HEK293 (cell line): ENCODE measurements around the gene SYT6.

Experiments used
- CTCF ChIP-seq: fragments of 450-650 bp; formaldehyde crosslinking; IDR thresholded peaks from 2 replicates; pipeline ENCODE4 v1.5.1; 2016; ENCODE audit warnings: missing biosample characterization, missing genetic modification characterization
- GLI4 ChIP-seq: fragments of 450-650 bp; formaldehyde crosslinking; IDR thresholded peaks from 2 replicates; pipeline ENCODE4 v1.5.1; 2016; ENCODE audit warnings: missing biosample characterization, missing genetic modification characterization
- HOXA7 ChIP-seq: sonication (generic); formaldehyde crosslinking; IDR thresholded peaks from 2 replicates; pipeline ENCODE4 v1.8.1; 2022; ENCODE audit warnings: missing genetic modification reagents, borderline replicate concordance
- INSM2 ChIP-seq: fragments of 450-650 bp; formaldehyde crosslinking; IDR thresholded peaks from 2 replicates; pipeline ENCODE4 v1.5.1; 2016; ENCODE audit warnings: missing biosample characterization, missing genetic modification characterization
- PRDM1 ChIP-seq: fragments of 450-650 bp; formaldehyde crosslinking; IDR thresholded peaks from 2 replicates; pipeline ENCODE4; 2016; ENCODE audit warnings: missing biosample characterization, missing genetic modification characterization
- TSHZ1 ChIP-seq: fragments of 450-650 bp; formaldehyde crosslinking; IDR thresholded peaks from 2 replicates; pipeline ENCODE4 v1.5.1; 2016; ENCODE audit warnings: missing biosample characterization, missing genetic modification characterization, borderline replicate concordance
- ZBTB7A ChIP-seq: fragments of 450-650 bp; formaldehyde crosslinking; IDR thresholded peaks from 2 replicates; pipeline ENCODE4 v1.5.1; 2016; ENCODE audit warnings: low read depth, missing biosample characterization, missing genetic modification characterization
- ZNF473 ChIP-seq: fragments of 450-650 bp; formaldehyde crosslinking; IDR thresholded peaks from 2 replicates; pipeline ENCODE4 v1.5.1; 2017; ENCODE audit warnings: missing biosample characterization, missing genetic modification characterization
- ZNF488 ChIP-seq: fragments of 450-650 bp; formaldehyde crosslinking; IDR thresholded peaks from 2 replicates; pipeline ENCODE4 v1.5.1; 2016; ENCODE audit warnings: missing biosample characterization, missing genetic modification characterization
- ZNF501 ChIP-seq: fragments of 450-650 bp; formaldehyde crosslinking; IDR thresholded peaks from 2 replicates; pipeline ENCODE4 v1.5.1; 2016; ENCODE audit warnings: missing biosample characterization, missing genetic modification characterization
- ZNF521 ChIP-seq: fragments of 450-650 bp; formaldehyde crosslinking; IDR thresholded peaks from 2 replicates; pipeline ENCODE4 v1.5.1; 2017; ENCODE audit warnings: missing biosample characterization, mild to moderate bottlenecking, missing genetic modification characterization
- ZNF621 ChIP-seq: fragments of 450-650 bp; formaldehyde crosslinking; IDR thresholded peaks from 2 replicates; pipeline ENCODE4 v1.5.1; 2017; ENCODE audit warnings: missing biosample characterization, missing genetic modification characterization
- ZNF704 ChIP-seq: fragments of 450-650 bp; formaldehyde crosslinking; IDR thresholded peaks from 2 replicates; pipeline ENCODE4 v1.5.1; 2016; ENCODE audit warnings: missing biosample characterization, missing genetic modification characterization

- no peak for TF ChIP-seq ZNF501
- no peak for TF ChIP-seq INSM2
- no peak for TF ChIP-seq ZNF488 (tag by site-specific recombination)
- no peak for TF ChIP-seq ZBTB7A (tag by site-specific recombination)
- no peak for TF ChIP-seq CTCF (tag by site-specific recombination)
- no peak for TF ChIP-seq ZNF521 (tag by site-specific recombination)
- no peak for TF ChIP-seq GLI4 (tag by site-specific recombination)
- TF ChIP-seq ZNF473 = no peak
- no peak for TF ChIP-seq ZNF704 (tag by site-specific recombination)
- no peak for TF ChIP-seq HOXA7 (CRISPR knock-in tag)
- no peak for TF ChIP-seq ZNF621 (tag by site-specific recombination)
- TF ChIP-seq PRDM1 = no peak
- TF ChIP-seq TSHZ1 (tag by site-specific recombination) = no peak
These were observed 25.3 kb upstream of the SYT6 start for GRCh38 chr1:114178936-114179335.
